ENCODE results near the gene MSX1. TPM values are rescaled to one million over a fixed set of nuclear protein-coding genes. Genes with fewer than 3 reads are reported as not detected.

The MSX1 gene
- total RNA-seq, 1 donor from 2014 or later = 2.3 TPM

- DNase-seq (ENCODE audit: low read depth in 2 of 2) = no peak
Observed at GRCh38 chr4:4868758-4869723, 9.6 kb downstream of the MSX1 start.

- DNase-seq (ENCODE audit: low read depth in 2 of 2) = no peak
Observed at GRCh38 chr4:4869731-4870571, 10.5 kb downstream of the MSX1 start.

- DNase-seq (ENCODE audit: low read depth in 2 of 2) = no peak
Observed at GRCh38 chr4:4870576-4871241, 11.2 kb downstream of the MSX1 start.

- DNase-seq (ENCODE audit: low read depth in 2 of 2) = no peak
Observed at GRCh38 chr4:4871242-4871572, 11.7 kb downstream of the MSX1 start.

- no peak for DNase-seq (ENCODE audit: low read depth in 2 of 2)
Observed at GRCh38 chr4:4871573-4872313, 12.3 kb downstream of the MSX1 start.

GRCh38 chr4:4872314-4872903 is 12.9 kb downstream of the MSX1 start:
- no peak for DNase-seq (ENCODE audit: low read depth in 2 of 2)

GRCh38 chr4:4873203-4873602 is 13.7 kb downstream of the MSX1 start:
- no peak for DNase-seq (ENCODE audit: low read depth in 2 of 2)

- DNase-seq (ENCODE audit: low read depth in 2 of 2) = no peak
Observed at GRCh38 chr4:4874254-4874653, 14.8 kb downstream of the MSX1 start.

GRCh38 chr4:4875147-4875546 is 15.7 kb downstream of the MSX1 start:
- DNase-seq (ENCODE audit: low read depth in 2 of 2) = no peak

GRCh38 chr4:4875611-4876010 is 16.1 kb downstream of the MSX1 start:
- DNase-seq (ENCODE audit: low read depth in 2 of 2) = no peak

- DNase-seq (ENCODE audit: low read depth in 2 of 2) = no peak
Observed at GRCh38 chr4:4876945-4877661, 17.6 kb downstream of the MSX1 start.

GRCh38 chr4:4880492-4880891 is 21.0 kb downstream of the MSX1 start:
- DNase-seq (ENCODE audit: low read depth in 2 of 2) = peak in 1 of 2 donors; percentile 23

GRCh38 chr4:4881432-4881831 is 22.0 kb downstream of the MSX1 start:
- no peak for DNase-seq (ENCODE audit: low read depth in 2 of 2)

- DNase-seq (ENCODE audit: low read depth in 2 of 2) = no peak
Observed at GRCh38 chr4:4884611-4885010, 25.1 kb downstream of the MSX1 start.

GRCh38 chr4:4887426-4887825 is 28.0 kb downstream of the MSX1 start:
- DNase-seq (ENCODE audit: low read depth in 2 of 2) = no peak

- no peak for DNase-seq (ENCODE audit: low read depth in 2 of 2)
Observed at GRCh38 chr4:4888695-4889094, 29.2 kb downstream of the MSX1 start.

- no peak for DNase-seq (ENCODE audit: low read depth in 2 of 2)
Observed at GRCh38 chr4:4889781-4890180, 30.3 kb downstream of the MSX1 start.

GRCh38 chr4:4890574-4891255 is 31.2 kb downstream of the MSX1 start:
- DNase-seq (ENCODE audit: low read depth in 2 of 2) = no peak

- DNase-seq (ENCODE audit: low read depth in 2 of 2) = no peak
Observed at GRCh38 chr4:4893721-4894120, 34.3 kb downstream of the MSX1 start.

All from dermis microvascular lymphatic vessel endothelial cell (primary cell).